HG03139 (cell line): ENCODE data around the gene LDLRAD3.

ENCODE experiments used
- ATAC-seq: cut with Tn5 transposase; IDR thresholded peaks from one replicate; pipeline ENCODE4 v1.9.1; 2021; ENCODE audit not compliant: unreplicated experiment

The LDLRAD3 gene

GRCh38 chr11:36229091-36229705, 285.3 kb downstream of the LDLRAD3 start:
- ATAC-seq, result no peak

- no peak for ATAC-seq
Measured at GRCh38 chr11:36230779-36231699, 287.2 kb downstream of the LDLRAD3 start.

- ATAC-seq, result no peak
Measured at GRCh38 chr11:36233204-36233603, 289.3 kb downstream of the LDLRAD3 start.

GRCh38 chr11:36234825-36235224, 291.0 kb downstream of the LDLRAD3 start:
- no peak for ATAC-seq

GRCh38 chr11:36235750-36236149, 291.9 kb downstream of the LDLRAD3 start:
- ATAC-seq, result no peak

GRCh38 chr11:36237391-36237790, 293.5 kb downstream of the LDLRAD3 start:
- no peak for ATAC-seq

- no peak for ATAC-seq
Measured at GRCh38 chr11:36238036-36238631, 294.3 kb downstream of the LDLRAD3 start.

GRCh38 chr11:36238881-36239280, 295.0 kb downstream of the LDLRAD3 start:
- ATAC-seq, result no peak

- no peak for ATAC-seq
Measured at GRCh38 chr11:36239636-36240035, 295.8 kb downstream of the LDLRAD3 start.

GRCh38 chr11:36240173-36240572, 296.3 kb downstream of the LDLRAD3 start:
- ATAC-seq, result no peak

GRCh38 chr11:36240801-36241200, 296.9 kb downstream of the LDLRAD3 start:
- ATAC-seq, result no peak

GRCh38 chr11:36241497-36241896, 297.6 kb downstream of the LDLRAD3 start:
- no peak for ATAC-seq

GRCh38 chr11:36243641-36244040, 299.8 kb downstream of the LDLRAD3 start:
- ATAC-seq, result no peak

- no peak for ATAC-seq
Measured at GRCh38 chr11:36247493-36247892, 303.6 kb downstream of the LDLRAD3 start.

- no peak for ATAC-seq
Measured at GRCh38 chr11:36248436-36248835, 304.6 kb downstream of the LDLRAD3 start.

- ATAC-seq, result no peak
Measured at GRCh38 chr11:36249246-36249645, 305.4 kb downstream of the LDLRAD3 start.

- no peak for ATAC-seq
Measured at GRCh38 chr11:36251823-36252222, 308.0 kb downstream of the LDLRAD3 start.

GRCh38 chr11:36253238-36253637, 309.4 kb downstream of the LDLRAD3 start:
- no peak for ATAC-seq

GRCh38 chr11:36254713-36255112, 310.9 kb downstream of the LDLRAD3 start:
- no peak for ATAC-seq

- ATAC-seq, result no peak
Measured at GRCh38 chr11:36257351-36257750, 313.5 kb downstream of the LDLRAD3 start.

GRCh38 chr11:36258730-36259360, 315.0 kb downstream of the LDLRAD3 start:
- ATAC-seq, result no peak
